ENCODE results near the gene STX8. TPM values are rescaled to one million over a fixed set of nuclear protein-coding genes. Genes with fewer than 3 reads are reported as not detected.

The STX8 gene
- total RNA-seq, 1 experiment from 2014 or later = 50.3 TPM

- no TSS peak for BruUV-seq (replicated peaks)
- H3K36me3 ChIP-seq (ENCODE audit: control insufficient read depth, insufficient read depth, low read length) = no peaks in the 10 kb centered on the region
- H3K4me3 ChIP-seq (ENCODE audit: low read depth in 2 of 2, low read length in 2 of 2) = no peak overlapping the region
- ATAC-seq (no peak), DNase-seq (ENCODE audit: low read depth, low spot score) (no peak)
- TF ChIP-seq REST (IDR thresholded peaks at IDR 0.05; ENCODE audit: insufficient read depth in 1 of 2, low read depth in 2 of 2, low read length in 1 of 2) (no peak), TCF7L2 (IDR thresholded peaks at IDR 0.05; ENCODE audit: low read depth, low read length) (no peak), POLR2AphosphoS5 (IDR thresholded peaks at IDR 0.05; ENCODE audit: low read depth, low read length) (no peak)
- TF ChIP-seq, protein P1, sequence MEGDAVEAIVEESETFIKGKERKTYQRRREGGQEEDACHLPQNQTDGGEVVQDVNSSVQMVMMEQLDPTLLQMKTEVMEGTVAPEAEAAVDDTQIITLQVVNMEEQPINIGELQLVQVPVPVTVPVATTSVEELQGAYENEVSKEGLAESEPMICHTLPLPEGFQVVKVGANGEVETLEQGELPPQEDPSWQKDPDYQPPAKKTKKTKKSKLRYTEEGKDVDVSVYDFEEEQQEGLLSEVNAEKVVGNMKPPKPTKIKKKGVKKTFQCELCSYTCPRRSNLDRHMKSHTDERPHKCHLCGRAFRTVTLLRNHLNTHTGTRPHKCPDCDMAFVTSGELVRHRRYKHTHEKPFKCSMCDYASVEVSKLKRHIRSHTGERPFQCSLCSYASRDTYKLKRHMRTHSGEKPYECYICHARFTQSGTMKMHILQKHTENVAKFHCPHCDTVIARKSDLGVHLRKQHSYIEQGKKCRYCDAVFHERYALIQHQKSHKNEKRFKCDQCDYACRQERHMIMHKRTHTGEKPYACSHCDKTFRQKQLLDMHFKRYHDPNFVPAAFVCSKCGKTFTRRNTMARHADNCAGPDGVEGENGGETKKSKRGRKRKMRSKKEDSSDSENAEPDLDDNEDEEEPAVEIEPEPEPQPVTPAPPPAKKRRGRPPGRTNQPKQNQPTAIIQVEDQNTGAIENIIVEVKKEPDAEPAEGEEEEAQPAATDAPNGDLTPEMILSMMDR (IDR thresholded peaks at IDR 0.05) = no peak
- H3K4me1 ChIP-seq (ENCODE audit: control insufficient read depth, insufficient read depth, low read length) = no peaks in the 10 kb centered on the region
- intact Hi-C loops (cut with micrococcal nuclease; ENCODE audit: unreplicated experiment) (no loop called here), in situ Hi-C loops (cut with HindIII; ENCODE audit: low pct_unique_long_range_greater_than_20kb, low sequenced_read_pairs) (no loop called here)
- H3K27me3 ChIP-seq (ENCODE audit: control insufficient read depth, insufficient read depth, low read length) = no peaks in the 10 kb centered on the region
- no peaks in the 10 kb centered on the region for H3K9me3 ChIP-seq (ENCODE audit: control insufficient read depth, insufficient read depth, low read depth, low read length)
- H3K27ac ChIP-seq (ENCODE audit: low read length) = no peak overlapping the region
- ChIA-PET POLR2A (no interaction called here), CTCF (no interaction called here)
These were observed 135.8 kb downstream of the STX8 start for GRCh38 chr17:9439851-9440250.

- DNase-seq (ENCODE audit: low read depth, low spot score) (no peak), ATAC-seq (no peak)
- TF ChIP-seq REST (IDR thresholded peaks at IDR 0.05; ENCODE audit: insufficient read depth in 1 of 2, low read depth in 2 of 2, low read length in 1 of 2) = no peak
- TF ChIP-seq TCF7L2 (IDR thresholded peaks at IDR 0.05; ENCODE audit: low read depth, low read length) = no peak
- no peak for TF ChIP-seq POLR2AphosphoS5 (IDR thresholded peaks at IDR 0.05; ENCODE audit: low read depth, low read length)
- TF ChIP-seq, protein P1 (IDR thresholded peaks at IDR 0.05) = no peak
- TF ChIP-seq SIN3A (IDR thresholded peaks at IDR 0.05; ENCODE audit: borderline replicate concordance, insufficient read depth, low read depth, low read length) = no peak
- intact Hi-C loops (cut with micrococcal nuclease; ENCODE audit: unreplicated experiment) = no loop called here
- Histone ChIP-seq H3K4me3 (ENCODE audit: low read depth in 2 of 2, low read length in 2 of 2) (no peak overlapping the region), H3K9me3 (ENCODE audit: control insufficient read depth, insufficient read depth, low read depth, low read length) (no peaks in the 10 kb centered on the region), H3K4me1 (ENCODE audit: control insufficient read depth, insufficient read depth, low read length) (no peaks in the 10 kb centered on the region), H3K27ac (ENCODE audit: low read length) (no peak overlapping the region), H3K36me3 (ENCODE audit: control insufficient read depth, insufficient read depth, low read length) (no peaks in the 10 kb centered on the region), H3K27me3 (ENCODE audit: control insufficient read depth, insufficient read depth, low read length) (no peaks in the 10 kb centered on the region)
- ChIA-PET POLR2A (no interaction called here), CTCF (no interaction called here)
- in situ Hi-C loops (cut with HindIII; ENCODE audit: low pct_unique_long_range_greater_than_20kb, low sequenced_read_pairs) = no loop called here
- BruUV-seq (replicated peaks) = no TSS peak
These were observed 139.0 kb downstream of the STX8 start for GRCh38 chr17:9436630-9437029.
